ENCODE results near the gene SPNS3.

DNA sequence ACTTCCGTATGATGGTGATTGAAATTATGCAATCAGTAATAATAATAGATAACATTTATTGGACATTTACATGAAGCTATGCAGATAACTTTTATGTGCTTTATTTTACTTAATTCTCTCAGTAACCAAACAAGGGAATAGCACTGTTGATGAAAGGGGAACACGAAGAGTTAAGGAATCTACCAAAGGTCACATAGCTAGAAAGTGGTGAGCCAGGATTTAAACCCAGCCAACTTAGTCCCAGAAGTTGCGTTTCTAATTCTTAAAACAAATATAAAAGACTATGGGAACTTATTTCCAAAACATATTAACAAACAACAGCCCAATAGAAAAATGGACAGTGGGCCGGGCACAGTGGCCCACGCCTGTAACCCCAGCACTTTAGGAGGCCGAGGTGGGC lies 9.7 kb downstream of the SPNS3 start:
- TF ChIP-seq RAD21 (IDR thresholded peaks at IDR 0.05) (no peak), ATF3 (IDR thresholded peaks at IDR 0.05) (no peak), YY1 (IDR thresholded peaks at IDR 0.05) (no peak), REST (IDR thresholded peaks at IDR 0.05) (no peak), CTCF (IDR thresholded peaks at IDR 0.05; ENCODE audit: low read depth, low read length, missing input control) (no peak), TAF1 (conservative IDR thresholded peaks at IDR 0.05) (no peak), EGR1 (IDR thresholded peaks at IDR 0.05; ENCODE audit: low read depth in 2 of 2) (no peak)

Measured in liver (tissue), 3 donors.